Cerebellar cortex (tissue), 1 donor: Measurements from ENCODE around the gene FBXO15.

ENCODE experiments used
- DNase-seq: peaks from one replicate; pipeline ENCODE4 v3.0.0-alpha.2; 2015; ENCODE audit warnings: low spot score

FBXO15 gene

GRCh38 chr18:74147779-74148542 lies at the start of gene FBXO15, which contains the start of gene TIMM21:
Gene FBXO15 (minus strand): TSS chr18:74147834. CDS start chr18:74147785, 49 bp downstream.
Gene TIMM21 (plus strand): TSS chr18:74148523. CDS start chr18:74148809, 286 bp downstream.
- peak; percentile 97 for DNase-seq

GRCh38 chr18:74196220-74197119 lies 48.8 kb upstream of the FBXO15 start:
- peak; percentile 79 for DNase-seq

GRCh38 chr18:74194691-74195090 lies 47.1 kb upstream of the FBXO15 start:
- no peak for DNase-seq

GRCh38 chr18:74191577-74191976 lies 43.9 kb upstream of the FBXO15 start:
- DNase-seq: no peak

- no peak for DNase-seq
Measured at GRCh38 chr18:74190086-74190485, 42.5 kb upstream of the FBXO15 start.

GRCh38 chr18:74186661-74187060 lies 39.0 kb upstream of the FBXO15 start:
- DNase-seq: no peak

GRCh38 chr18:74185860-74186259 lies 38.2 kb upstream of the FBXO15 start:
- DNase-seq: no peak

GRCh38 chr18:74184875-74185274 lies 37.2 kb upstream of the FBXO15 start:
- no peak for DNase-seq

GRCh38 chr18:74183130-74183529 lies 35.5 kb upstream of the FBXO15 start:
- no peak for DNase-seq

GRCh38 chr18:74182335-74182734 lies 34.7 kb upstream of the FBXO15 start:
- DNase-seq: no peak

- no peak for DNase-seq
Measured at GRCh38 chr18:74179623-74180199, 32.1 kb upstream of the FBXO15 start.

GRCh38 chr18:74178884-74179283 lies 31.2 kb upstream of the FBXO15 start:
- no peak for DNase-seq

GRCh38 chr18:74175658-74176057 lies 28.0 kb upstream of the FBXO15 start:
- DNase-seq: no peak

- no peak for DNase-seq
Measured at GRCh38 chr18:74173434-74173750, 25.8 kb upstream of the FBXO15 start.

- DNase-seq: no peak
Measured at GRCh38 chr18:74172697-74173433, 25.2 kb upstream of the FBXO15 start.

- no peak for DNase-seq
Measured at GRCh38 chr18:74171910-74172606, 24.4 kb upstream of the FBXO15 start.

GRCh38 chr18:74166386-74166785 lies 18.8 kb upstream of the FBXO15 start:
- no peak for DNase-seq

- no peak for DNase-seq
Measured at GRCh38 chr18:74163019-74163660, 15.5 kb upstream of the FBXO15 start.

- no peak for DNase-seq
Measured at GRCh38 chr18:74155276-74155675, 7.6 kb upstream of the FBXO15 start.

- no peak for DNase-seq
Measured at GRCh38 chr18:74154716-74155115, 7.1 kb upstream of the FBXO15 start.

- no peak for DNase-seq
Measured at GRCh38 chr18:74153793-74154192, 6.2 kb upstream of the FBXO15 start.
